OCI-LY1 (cell line): ENCODE measurements around the gene SQOR.

Experiments used
- EZH2 ChIP-seq: fragments of 200-600 bp; sonication (generic), shearing (Covaris generic); IDR thresholded peaks from 2 replicates; pipeline ENCODE4 v1.8.0; 2017; ENCODE audit warnings: borderline replicate concordance, mixed run types, mild to moderate bottlenecking, antibody characterized with exemption, low read length, moderate library complexity, mixed read lengths
- TF ChIP-seq, protein P1 (sequence below): fragments of 200-600 bp; sonication (generic), shearing (Covaris generic); IDR thresholded peaks from 2 replicates; pipeline ENCODE4 v1.5.1; 2017; ENCODE audit warnings: mild to moderate bottlenecking, antibody characterized with exemption, low read length, moderate library complexity, mixed read lengths

DNA sequence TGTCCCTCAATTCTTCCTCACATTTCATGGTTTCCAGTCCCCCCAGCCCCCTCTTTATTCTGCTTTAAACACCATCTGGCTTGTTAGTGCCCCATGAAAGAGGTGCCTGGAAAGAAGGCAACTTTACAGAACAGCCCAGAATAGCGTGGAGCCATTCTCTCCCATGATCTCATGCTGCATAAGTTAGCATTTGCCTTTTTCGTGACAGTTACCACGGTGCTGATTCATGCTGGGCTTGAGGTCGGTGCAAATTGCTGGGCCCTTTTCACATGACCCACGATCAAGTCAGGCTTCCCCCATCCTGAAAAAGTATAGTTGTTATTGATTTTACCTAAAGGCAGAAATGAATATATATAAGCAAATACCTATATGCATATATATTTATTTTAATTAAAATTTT is 29.6 kb downstream of the SQOR start:
- TF ChIP-seq, protein P1, sequence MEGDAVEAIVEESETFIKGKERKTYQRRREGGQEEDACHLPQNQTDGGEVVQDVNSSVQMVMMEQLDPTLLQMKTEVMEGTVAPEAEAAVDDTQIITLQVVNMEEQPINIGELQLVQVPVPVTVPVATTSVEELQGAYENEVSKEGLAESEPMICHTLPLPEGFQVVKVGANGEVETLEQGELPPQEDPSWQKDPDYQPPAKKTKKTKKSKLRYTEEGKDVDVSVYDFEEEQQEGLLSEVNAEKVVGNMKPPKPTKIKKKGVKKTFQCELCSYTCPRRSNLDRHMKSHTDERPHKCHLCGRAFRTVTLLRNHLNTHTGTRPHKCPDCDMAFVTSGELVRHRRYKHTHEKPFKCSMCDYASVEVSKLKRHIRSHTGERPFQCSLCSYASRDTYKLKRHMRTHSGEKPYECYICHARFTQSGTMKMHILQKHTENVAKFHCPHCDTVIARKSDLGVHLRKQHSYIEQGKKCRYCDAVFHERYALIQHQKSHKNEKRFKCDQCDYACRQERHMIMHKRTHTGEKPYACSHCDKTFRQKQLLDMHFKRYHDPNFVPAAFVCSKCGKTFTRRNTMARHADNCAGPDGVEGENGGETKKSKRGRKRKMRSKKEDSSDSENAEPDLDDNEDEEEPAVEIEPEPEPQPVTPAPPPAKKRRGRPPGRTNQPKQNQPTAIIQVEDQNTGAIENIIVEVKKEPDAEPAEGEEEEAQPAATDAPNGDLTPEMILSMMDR: no peak
- TF ChIP-seq EZH2: no peak
